H1 (cell line): Measurements from ENCODE around the gene ABCG5. TPM values are rescaled to one million over a fixed set of nuclear protein-coding genes. Genes with fewer than 3 reads are reported as not detected.
A peak's percentile ranks its signal among the peaks of the same experiment; 100 is the strongest.

Experiments
- CTCF ChIA-PET: fragments of 300-600 bp; sonication (Branson Sonifier 250); formaldehyde crosslinking; loops from one replicate; lab custom pipeline; 2021; ENCODE audit not compliant: partially characterized antibody; lab: Charles Lee
- POLR2A ChIA-PET: fragments of 300-600 bp; sonication (Branson Sonifier 250); formaldehyde crosslinking; loops from one replicate; lab custom pipeline; 2021; ENCODE audit warnings: inconsistent platforms; ENCODE audit not compliant: partially characterized antibody; lab: Charles Lee
- DNase-seq, 2 experiments: peaks; one replicate each; pipeline versions ENCODE4 v3.0.0 to v3.0.0-alpha.2; 2010 to 2022; ENCODE audit warnings: low spot score in 2 of 2, low read depth in 1 of 2, mixed read lengths in 1 of 2
- FAIRE-seq: peaks from 2 replicates; lab custom pipeline; 2011; peaks lifted over from hg19 to GRCh38; lab: Jason Lieb, UNC
- H2AFZ ChIP-seq: 2 replicates; pipeline ENCODE4 v1.8.1; 2012; ENCODE audit warnings: low read length, inconsistent platforms
- H2AK5ac ChIP-seq: 2 replicates; pipeline ENCODE4 v1.6.1; 2013; ENCODE audit warnings: low read depth, low read length
- H2BK120ac ChIP-seq: replicated peaks from 2 replicates; pipeline ENCODE3; 2013; ENCODE audit warnings: low read depth, low read length, inconsistent platforms
- H2BK12ac ChIP-seq: 2 replicates; pipeline ENCODE4 v1.6.1; 2013; ENCODE audit warnings: low read depth, low read length
- H2BK15ac ChIP-seq: 2 replicates; pipeline ENCODE4 v1.6.1; 2013; ENCODE audit warnings: low read length
- H2BK20ac ChIP-seq: 2 replicates; pipeline ENCODE4 v1.6.1; 2013; ENCODE audit warnings: low read length
- H2BK5ac ChIP-seq: 2 replicates; pipeline ENCODE4 v1.6.1; 2013; ENCODE audit warnings: low read depth, low read length
- H3K14ac ChIP-seq: 2 replicates; pipeline ENCODE4 v1.6.1; 2013; ENCODE audit warnings: inconsistent platforms; ENCODE audit not compliant: insufficient read length
- H3K18ac ChIP-seq: 2 replicates; pipeline ENCODE4 v1.6.1; 2013; ENCODE audit warnings: low read length; ENCODE audit errors: extremely low read depth
- H3K23ac ChIP-seq: 2 replicates; pipeline ENCODE4 v1.6.1; 2013; ENCODE audit warnings: inconsistent platforms; ENCODE audit not compliant: insufficient read length
- H3K23me2 ChIP-seq: 2 replicates; pipeline ENCODE4 v1.6.1; 2013; ENCODE audit warnings: low read depth, low read length
- H3K27ac ChIP-seq: 2 replicates; pipeline ENCODE4 v1.6.1; 2011; ENCODE audit warnings: low read depth, low read length, inconsistent platforms
- H3K27me3 ChIP-seq, 4 experiments: replicated peaks in 1 of 4; 1 replicate in 1 of 4; 2 replicates in 3 of 4; pipeline versions ENCODE4 v1.6.1 to v1.8.1; 2011 to 2013; ENCODE audit warnings: low read length in 3 of 4, mild to moderate bottlenecking in 3 of 4, inconsistent platforms in 2 of 4, mixed read lengths in 2 of 4, moderate library complexity in 1 of 4; ENCODE audit not compliant: control insufficient read depth in 3 of 4, insufficient read depth in 3 of 4; ENCODE audit errors: extremely low read depth in 1 of 4
- H3K36me3 ChIP-seq, 4 experiments: 2 replicates each; pipeline versions ENCODE4 v1.6.1 to v1.8.1; 2011 to 2013; ENCODE audit warnings: mild to moderate bottlenecking in 4 of 4, low read length in 3 of 4, moderate library complexity in 2 of 4, control low read depth in 1 of 4, inconsistent platforms in 1 of 4; ENCODE audit not compliant: insufficient read depth in 4 of 4, control insufficient read depth in 2 of 4
- H3K4ac ChIP-seq: replicated peaks from 2 replicates; pipeline ENCODE3; 2013; ENCODE audit warnings: low read length, low read depth, mixed read lengths, inconsistent platforms; ENCODE audit not compliant: insufficient read length
- H3K4me1 ChIP-seq, 4 experiments: replicated peaks in 1 of 4; 1 replicate in 1 of 4; 2 replicates in 3 of 4; pipeline versions ENCODE4 v1.6.1 to v1.8.1; 2011 to 2013; ENCODE audit warnings: low read length in 3 of 4, inconsistent platforms in 2 of 4, mixed read lengths in 1 of 4; ENCODE audit not compliant: insufficient read depth in 4 of 4, control insufficient read depth in 3 of 4
- H3K4me2 ChIP-seq, 2 experiments: 2 replicates each; pipeline versions ENCODE4 v1.6.1 to v1.8.1; 2011 to 2013; ENCODE audit warnings: low read depth in 2 of 2, low read length in 2 of 2, control low read depth in 1 of 2, inconsistent platforms in 1 of 2, mild to moderate bottlenecking in 1 of 2; ENCODE audit not compliant: insufficient read depth in 1 of 2
- H3K4me3 ChIP-seq, 4 experiments: fragments of 200-600, 300-600 bp in 1 of 4; sonication (generic), shearing (Covaris generic), sonication (Bioruptor Twin) in 1 of 4; 2 replicates each; pipeline versions ENCODE4 v1.5.1 to v1.8.1; 2011 to 2016; ENCODE audit warnings: low read length in 4 of 4, low read depth in 3 of 4, control low read depth in 2 of 4, inconsistent platforms in 2 of 4, mild to moderate bottlenecking in 2 of 4, mixed read lengths in 1 of 4, moderate library complexity in 1 of 4; ENCODE audit not compliant: insufficient read depth in 2 of 4; ENCODE audit errors: extremely low read depth in 1 of 4
- H3K56ac ChIP-seq: replicated peaks from 2 replicates; pipeline ENCODE3; 2013; ENCODE audit warnings: low read depth, mild to moderate bottlenecking, mixed read lengths, low read length, inconsistent platforms; ENCODE audit not compliant: insufficient read length
- H3K79me1 ChIP-seq: 2 replicates; pipeline ENCODE4 v1.6.1; 2013; ENCODE audit warnings: low read depth, low read length, control low read depth
- H3K79me2 ChIP-seq, 2 experiments: 2 replicates each; pipeline versions ENCODE4 v1.6.1 to v1.8.1; 2012 to 2013; ENCODE audit warnings: low read length in 2 of 2, mild to moderate bottlenecking in 2 of 2, inconsistent platforms in 1 of 2; ENCODE audit not compliant: insufficient read depth in 2 of 2, control insufficient read depth in 1 of 2
- H3K9ac ChIP-seq, 4 experiments: replicated peaks in 1 of 4; 1 replicate in 1 of 4; 2 replicates in 3 of 4; pipeline versions ENCODE4 v1.6.1 to v1.8.1; 2011 to 2013; ENCODE audit warnings: low read depth in 3 of 4, low read length in 3 of 4, control low read depth in 2 of 4, mild to moderate bottlenecking in 2 of 4, moderate library complexity in 2 of 4, inconsistent platforms in 1 of 4; ENCODE audit errors: extremely low read depth in 1 of 4
- H3K9me3 ChIP-seq, 2 experiments: 2 replicates each; pipeline versions ENCODE4 v1.6.1 to v1.8.1; 2012 to 2013; ENCODE audit warnings: mild to moderate bottlenecking in 2 of 2, moderate library complexity in 2 of 2, control low read depth in 1 of 2, inconsistent platforms in 1 of 2, low read depth in 1 of 2, low read length in 1 of 2, mixed read lengths in 1 of 2; ENCODE audit not compliant: insufficient read depth in 2 of 2
- H4K20me1 ChIP-seq, 2 experiments: replicated peaks in 1 of 2; 2 replicates each; pipeline versions ENCODE3 to v1.8.1; 2011 to 2013; ENCODE audit warnings: inconsistent platforms in 2 of 2, low read length in 2 of 2, mild to moderate bottlenecking in 1 of 2; ENCODE audit not compliant: insufficient read depth in 2 of 2, control insufficient read depth in 1 of 2
- H4K5ac ChIP-seq: 2 replicates; pipeline ENCODE4 v1.6.1; 2013; ENCODE audit warnings: low read length, low read depth, mixed read lengths, inconsistent platforms; ENCODE audit not compliant: insufficient read length
- H4K8ac ChIP-seq: 2 replicates; pipeline ENCODE4 v1.8.0; 2013; ENCODE audit warnings: mild to moderate bottlenecking, moderate library complexity, low read length, inconsistent platforms; ENCODE audit not compliant: insufficient read depth; ENCODE audit errors: extremely low read depth
- H4K91ac ChIP-seq: replicated peaks from 2 replicates; pipeline ENCODE3; 2013; ENCODE audit warnings: low read length, mixed read lengths, inconsistent platforms; ENCODE audit not compliant: insufficient read length
- ATF2 ChIP-seq: IDR thresholded peaks from 2 replicates; pipeline ENCODE4 v1.6.1; 2012; ENCODE audit warnings: low read length, inconsistent platforms
- JUN ChIP-seq: IDR thresholded peaks from 2 replicates; pipeline ENCODE4 v1.6.1; 2011; ENCODE audit warnings: low read depth, mild to moderate bottlenecking, improper control_type of control experiment, low read length
- WGBS, 2 experiments: shearing (Covaris generic) in 1 of 2; methylation state at CpG; one replicate each; pipeline versions ENCODE4 v1.1.6 to v1.1.7; 2013 to 2015; ENCODE audit warnings: low lambda C conversion rate in 2 of 2, mixed read lengths in 2 of 2, inconsistent platforms in 1 of 2, low coverage in 1 of 2, missing lambda C conversion rate in 1 of 2; ENCODE audit not compliant: insufficient replicate concordance in 2 of 2, insufficient coverage in 1 of 2, insufficient read length in 1 of 2; ENCODE audit errors: extremely low coverage in 1 of 2, missing lambda C conversion rate in 1 of 2; 5-methylcytosine and 5-hydroxymethylcytosine counted together
- polyA plus RNA-seq, 7 experiments: library from polyadenylated mRNA; depleted of rRNA in 3 of 7; stranded (reverse) in 5 of 7; unstranded in 2 of 7; fragments of >200 nt in 5 of 7; fragments of 200-250 nt in 2 of 7; gene quantifications; 1 replicate in 5 of 7; 2 replicates in 1 of 7; 4 replicates in 1 of 7; pipeline versions ENCODE4 v1.2.1 to v1.2.3, GENCODE V29; 2011 to 2013; ENCODE audit warnings: missing spikeins in 2 of 7, mixed read lengths in 2 of 7
- total RNA-seq: library from RNA; stranded (reverse); fragmentation: NEBNext Ultra II Directional; extraction: Animal tissue kit (Norgen Biotek cat#: 25700); gene quantifications from 2 replicates; pipeline ENCODE4 v1.2.1, GENCODE V29; 2021

Gene ABCG5
- total and polyA plus RNA-seq, 2 of the 8 experiments (the other 6 are each of a cell fraction or from before 2014, with no cell fraction given) = not detected

DNA sequence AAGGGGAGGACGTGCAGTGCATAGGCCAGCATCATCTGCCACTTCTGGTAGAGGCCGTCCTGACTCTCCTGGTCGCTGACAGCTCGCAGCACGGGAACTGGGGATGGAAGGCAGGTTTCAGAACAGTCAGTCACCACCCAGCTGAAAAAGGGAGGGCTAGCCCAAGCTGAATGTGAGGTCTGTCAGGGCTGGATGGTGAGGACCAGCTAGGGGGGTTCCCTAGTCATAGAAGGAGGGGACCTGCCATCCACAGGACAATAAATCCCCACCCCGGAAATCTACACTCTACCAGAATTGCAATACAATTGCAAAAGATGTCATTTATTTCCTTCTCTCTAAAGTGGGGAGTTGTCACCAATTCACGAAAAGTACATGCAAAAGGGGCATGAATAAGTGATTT is 15.8 kb downstream of the ABCG5 start:
- peak in 1 of 2 experiments; percentile 34 for DNase-seq
- no peaks in the 10 kb centered on the region for H3K23me2 ChIP-seq
- H3K56ac ChIP-seq = no peak overlapping the region
- H2BK5ac ChIP-seq = no peak overlapping the region
- no peak overlapping the region for H3K27ac ChIP-seq
- H2BK120ac ChIP-seq = no peak overlapping the region
- POLR2A ChIA-PET = interaction anchor here (0.9 kb wide), 1 partner anchor 233 kb away, joined by 3 read pairs; no protein-coding TSS in a partner anchor
- H3K4ac ChIP-seq = no peak overlapping the region
- FAIRE-seq = no peak
- H4K20me1 ChIP-seq = no peaks in the 10 kb centered on the region
- H3K36me3 ChIP-seq = no peaks in the 10 kb centered on the region
- H3K4me1 ChIP-seq = peaks cover 0 to 3% (median 1%) of the 10 kb centered on the region in 4 experiments; a peak in 2 of 7 replicates
- no peak overlapping the region for H2BK20ac ChIP-seq
- no peak overlapping the region for H3K18ac ChIP-seq
- no peak overlapping the region for H2AK5ac ChIP-seq
- no peak overlapping the region for H3K9ac ChIP-seq
- H3K4me2 ChIP-seq = no peak overlapping the region
- no peak overlapping the region for H4K91ac ChIP-seq
- H3K4me3 ChIP-seq = no peak overlapping the region
- no peak overlapping the region for H4K5ac ChIP-seq
- no peak overlapping the region for H2BK15ac ChIP-seq
- no peaks in the 10 kb centered on the region for H3K79me1 ChIP-seq
- H3K27me3 ChIP-seq = no peaks in the 10 kb centered on the region
- no peaks in the 10 kb centered on the region for H3K9me3 ChIP-seq
- CTCF ChIA-PET = interaction anchor here (0.8 to 2.8 kb wide), 4 partner anchors 21 to 226 kb away, joined by 3 to 6 read pairs (median 6); no protein-coding TSS in a partner anchor
- TF ChIP-seq ATF2 (no peak), JUN (no peak)
- TF ChIP-seq, all 59 proteins: peak for 0
- no peaks in the 10 kb centered on the region for H3K79me2 ChIP-seq
- WGBS, 2 experiments = 89% methylated on average over 7 of the region's 7 CpGs; no CpG with 5 or more reads in 1 of the 2 experiments
- no peak overlapping the region for H2BK12ac ChIP-seq
- H3K14ac ChIP-seq = no peak overlapping the region
- no peak overlapping the region for H3K23ac ChIP-seq
- no peak overlapping the region for H4K8ac ChIP-seq
- H2AFZ ChIP-seq = no peak overlapping the region
